HL-60 (cell line): ENCODE results near the gene SLC12A7.

Experiments used
- DNase-seq, 2 experiments: peaks; one replicate each; pipeline ENCODE4 v3.0.0-alpha.2; 2010 to 2020; ENCODE audit warnings: low read depth in 1 of 2, low spot score in 1 of 2
- H3K27ac ChIP-seq: fragments of 250-450 bp; sonication (Bioruptor Pico); replicated peaks from 2 replicates; pipeline ENCODE4 v1.5.1; 2020; ENCODE audit warnings: mild to moderate bottlenecking, moderate library complexity
- H3K27me3 ChIP-seq: fragments of 250-450 bp; sonication (Bioruptor Pico); 2 replicates; pipeline ENCODE4 v1.5.1; 2021; ENCODE audit warnings: mild to moderate bottlenecking, moderate library complexity; ENCODE audit not compliant: insufficient read depth, poor library complexity, severe bottlenecking
- H3K4me3 ChIP-seq: replicated peaks from 2 replicates; pipeline ENCODE4 v1.5.1; 2011; ENCODE audit warnings: mild to moderate bottlenecking, control low read depth, low read length; ENCODE audit not compliant: insufficient read depth
- CTCF ChIP-seq: IDR thresholded peaks from one replicate; pipeline ENCODE4 v1.5.1; 2011; ENCODE audit warnings: low read length, control low read depth, inconsistent platforms; ENCODE audit not compliant: insufficient read depth
- GABPA ChIP-seq: IDR thresholded peaks from 2 replicates; pipeline ENCODE4 v1.6.1; 2012; ENCODE audit warnings: low read depth
- POLR2AphosphoS5 ChIP-seq: IDR thresholded peaks from 2 replicates; pipeline ENCODE4 v1.6.1; 2012; ENCODE audit warnings: low read depth
- REST ChIP-seq: IDR thresholded peaks from 2 replicates; pipeline ENCODE4 v1.6.1; 2012; ENCODE audit warnings: low read depth; ENCODE audit not compliant: insufficient replicate concordance
- SPI1 ChIP-seq: IDR thresholded peaks from 2 replicates; pipeline ENCODE4 v1.6.1; 2012; ENCODE audit warnings: low read depth, mild to moderate bottlenecking, borderline replicate concordance

The SLC12A7 gene

DNA sequence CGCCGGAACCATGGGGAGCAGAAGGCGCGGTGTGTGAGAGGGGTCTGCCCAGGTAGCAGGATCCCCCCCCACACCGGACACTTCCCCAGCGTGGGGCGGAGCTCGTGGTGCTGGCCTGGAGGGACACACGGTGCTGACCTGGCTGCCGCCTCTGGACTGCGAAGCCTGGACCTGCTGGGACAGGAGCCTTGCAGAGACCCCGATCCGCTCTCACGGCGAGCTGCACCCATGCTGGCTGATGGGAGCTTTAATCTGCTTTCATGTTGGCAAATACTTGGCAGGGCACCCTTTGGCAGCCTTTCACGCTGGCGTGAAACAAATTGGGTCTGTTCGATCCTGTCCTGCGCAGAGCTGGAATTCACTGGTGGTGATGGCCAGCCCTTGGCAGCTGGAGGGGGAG lies 95.8 kb downstream of the SLC12A7 start:
- peaks cover 5% of the 10 kb centered on the region for H3K27me3 ChIP-seq
- TF ChIP-seq GABPA (no peak), SPI1 (no peak), POLR2AphosphoS5 (no peak), CTCF (no peak), REST (no peak)
- no peak overlapping the region for H3K27ac ChIP-seq
- no peak overlapping the region for H3K4me3 ChIP-seq
- no peak for DNase-seq

DNA sequence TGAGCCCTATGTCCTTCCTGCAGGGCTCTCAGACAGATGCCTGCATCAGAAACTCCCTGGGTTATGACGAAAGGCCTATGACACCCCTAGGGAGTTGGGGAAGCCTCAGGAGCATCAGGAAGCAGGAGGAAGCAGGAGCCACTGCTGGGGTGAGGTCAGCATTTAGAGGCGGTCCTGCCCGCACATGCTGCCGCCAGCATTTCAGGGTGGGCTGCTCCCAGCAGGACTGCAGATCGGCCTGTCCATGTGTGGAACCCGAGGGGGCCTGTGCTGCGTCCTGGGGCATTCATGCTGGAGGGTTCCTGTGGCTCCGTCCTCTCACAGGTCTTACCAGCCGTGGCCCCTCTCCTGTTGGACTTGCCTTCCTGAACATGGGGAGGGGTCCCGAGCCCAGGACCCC lies 96.4 kb downstream of the SLC12A7 start:
- Histone ChIP-seq H3K4me3 (no peak overlapping the region), H3K27ac (no peak overlapping the region), H3K27me3 (peaks cover 8% of the 10 kb centered on the region)
- TF ChIP-seq REST: no peak
- no peak for TF ChIP-seq CTCF
- no peak for TF ChIP-seq SPI1
- no peak for TF ChIP-seq POLR2AphosphoS5
- no peak for TF ChIP-seq GABPA
- no peak for DNase-seq

DNA sequence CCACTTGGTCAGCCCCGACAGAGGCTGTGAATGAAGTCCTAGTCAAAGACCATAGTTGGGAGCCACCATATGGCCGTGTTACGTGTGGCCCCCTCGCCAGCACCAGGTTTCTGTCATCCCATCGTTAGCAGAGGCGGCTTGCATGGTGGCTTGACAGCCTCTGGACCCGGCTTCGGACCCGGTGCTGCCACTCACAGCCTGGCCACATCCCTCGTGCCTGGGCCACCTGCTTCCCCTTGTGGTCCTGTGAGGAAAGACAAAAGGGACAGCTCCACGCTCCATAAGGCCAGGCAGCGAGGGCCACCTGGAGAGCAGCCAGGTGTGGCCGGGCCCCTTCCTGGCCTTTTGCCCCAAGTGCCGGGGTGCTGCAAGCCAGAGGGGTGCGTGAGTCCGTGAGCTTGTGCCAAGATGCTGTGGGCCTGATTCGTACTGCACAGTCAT lies 97.1 kb downstream of the SLC12A7 start:
- TF ChIP-seq REST (no peak), CTCF (no peak), POLR2AphosphoS5 (no peak), GABPA (no peak), SPI1 (no peak)
- H3K27me3 ChIP-seq: peaks cover 15% of the 10 kb centered on the region
- DNase-seq: no peak

More for the DNA sequence above, 97.1 kb downstream of the SLC12A7 start:
- Histone ChIP-seq H3K4me3 (no peak overlapping the region), H3K27ac (no peak overlapping the region)
